ENCODE data around the gene GRID1. TPM values are rescaled to one million over a fixed set of nuclear protein-coding genes. Genes with fewer than 3 reads are reported as not detected.
A peak's percentile ranks its signal among the peaks of the same experiment; 100 is the strongest.

Gene GRID1
- total RNA-seq, 1 donor from 2014 or later = 16.5 TPM

DNA sequence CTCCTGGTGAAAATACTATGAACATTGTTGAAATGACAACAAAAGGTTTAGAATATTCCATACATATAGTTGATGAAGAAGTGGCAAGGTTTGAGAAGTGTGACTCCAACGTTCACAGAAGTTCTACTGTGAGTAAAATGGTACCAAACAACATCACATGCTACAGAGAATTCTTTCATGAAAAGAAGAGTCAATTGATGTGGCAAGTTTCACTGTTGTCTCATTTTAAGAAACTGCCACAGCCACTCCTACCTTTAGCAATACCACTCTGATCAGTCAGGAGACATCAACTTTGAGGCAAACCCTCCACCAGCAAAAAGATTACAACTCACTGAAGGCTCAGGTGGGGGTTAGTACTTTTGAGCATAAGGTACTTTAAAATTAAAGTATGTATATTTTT is 693.3 kb downstream of the GRID1 start:
- DNase-seq = no peak

DNA sequence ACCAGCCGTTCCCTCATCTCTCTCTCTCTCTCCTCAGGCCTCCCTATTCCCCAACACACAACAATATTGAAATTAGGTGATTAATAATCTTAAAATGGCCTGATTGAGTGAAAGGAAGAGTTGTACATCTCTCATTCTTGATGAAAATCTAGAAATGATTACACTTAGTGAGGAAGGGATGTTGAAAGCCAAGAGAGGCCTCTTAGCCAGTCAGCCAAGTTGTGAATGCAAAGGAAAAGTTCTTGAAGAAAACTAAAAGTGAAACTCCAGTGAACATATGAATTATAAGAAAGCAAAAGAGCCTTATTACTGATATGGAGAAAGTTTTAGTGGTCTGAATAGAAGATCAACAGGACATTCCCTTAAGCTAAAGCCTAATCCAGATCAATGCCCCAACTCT is 695.1 kb downstream of the GRID1 start:
- DNase-seq = no peak

DNA sequence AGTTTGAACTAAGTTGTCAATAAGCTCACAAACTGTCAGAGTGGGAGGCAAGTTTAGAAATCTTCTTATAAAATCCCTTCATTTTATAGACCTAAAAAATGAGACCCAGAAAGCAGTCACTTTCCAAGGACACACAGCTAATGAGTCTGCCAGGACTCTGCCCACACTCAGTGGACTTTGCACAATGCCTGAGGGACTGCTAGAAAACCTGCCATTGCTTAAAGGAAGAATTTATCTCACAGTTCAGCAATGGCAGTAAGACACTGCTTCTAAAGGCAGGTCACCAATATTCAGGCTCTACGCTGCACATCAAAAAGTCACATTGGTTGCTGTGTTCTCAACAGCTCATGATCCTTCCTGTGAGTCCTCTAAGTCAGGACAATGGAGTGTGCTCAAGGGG is 698.1 kb downstream of the GRID1 start:
- no peak for DNase-seq

GRCh38 chr10:85667638-85668233 is 698.9 kb downstream of the GRID1 start:
- DNase-seq = no peak

GRCh38 chr10:85666987-85667386 is 699.6 kb downstream of the GRID1 start:
- no peak for DNase-seq

DNA sequence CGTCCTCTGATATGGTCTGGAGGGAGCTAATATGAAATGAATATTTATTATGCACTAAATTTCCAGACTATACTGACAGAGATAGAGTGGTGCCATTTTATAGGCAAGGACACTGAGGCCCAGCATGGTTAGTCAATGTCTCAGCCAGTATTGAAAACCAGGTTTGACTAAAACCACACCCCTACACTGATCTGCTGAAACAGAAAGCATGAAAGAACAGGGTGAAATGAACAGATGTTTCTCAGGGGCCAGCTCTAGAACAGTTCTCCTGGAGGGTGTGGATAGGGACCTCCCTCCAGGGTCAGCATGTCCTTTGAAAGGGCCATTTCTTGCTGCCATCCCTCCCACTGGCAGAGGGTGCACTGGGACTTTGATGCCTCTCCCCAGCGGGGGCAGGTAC is 700.5 kb downstream of the GRID1 start:
- DNase-seq = no peak

DNA sequence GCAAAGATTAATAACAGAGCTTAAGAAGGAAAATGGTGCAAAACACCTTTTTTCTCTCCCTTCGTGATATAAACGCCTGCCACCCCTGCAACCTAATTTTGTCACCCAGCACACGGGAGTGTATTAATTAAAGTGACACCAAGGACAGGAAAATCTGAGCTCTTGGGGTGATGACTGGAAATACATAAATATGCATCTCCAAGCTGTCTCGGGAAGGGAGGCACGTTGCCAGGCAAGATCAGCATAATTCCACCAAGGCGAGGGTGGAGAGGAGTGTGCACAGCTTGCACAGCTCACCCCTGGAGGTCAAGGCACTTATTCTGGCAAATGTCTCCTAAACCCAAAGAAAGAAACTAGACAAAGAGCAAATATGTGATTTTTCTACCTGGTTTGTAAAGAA is 700.9 kb downstream of the GRID1 start:
- DNase-seq = no peak

GRCh38 chr10:85665078-85665477 is 701.5 kb downstream of the GRID1 start:
- no peak for DNase-seq

- no peak for DNase-seq
Measured at GRCh38 chr10:85661123-85661522, 705.5 kb downstream of the GRID1 start.

- no peak for DNase-seq
Measured at GRCh38 chr10:85659331-85659730, 707.3 kb downstream of the GRID1 start.

DNA sequence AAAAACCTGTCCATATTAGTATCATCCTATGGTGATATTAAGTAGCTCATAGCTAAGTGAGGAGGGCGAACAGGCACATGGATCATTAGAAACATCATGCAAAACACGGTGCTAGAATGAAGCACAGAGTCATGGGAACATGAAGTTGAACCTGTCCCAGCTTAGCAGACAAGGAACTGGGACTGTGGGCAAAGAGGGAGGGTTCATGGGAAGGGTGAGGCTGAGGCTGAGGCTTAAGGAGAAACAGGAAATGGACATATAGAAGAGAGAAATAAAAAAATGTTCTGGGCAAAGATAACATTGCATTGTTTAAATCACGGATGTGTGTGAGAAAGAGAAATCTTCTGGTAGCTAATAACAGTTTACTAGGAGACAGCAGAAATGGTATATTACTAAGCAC is 708.1 kb downstream of the GRID1 start:
- no peak for DNase-seq

DNA sequence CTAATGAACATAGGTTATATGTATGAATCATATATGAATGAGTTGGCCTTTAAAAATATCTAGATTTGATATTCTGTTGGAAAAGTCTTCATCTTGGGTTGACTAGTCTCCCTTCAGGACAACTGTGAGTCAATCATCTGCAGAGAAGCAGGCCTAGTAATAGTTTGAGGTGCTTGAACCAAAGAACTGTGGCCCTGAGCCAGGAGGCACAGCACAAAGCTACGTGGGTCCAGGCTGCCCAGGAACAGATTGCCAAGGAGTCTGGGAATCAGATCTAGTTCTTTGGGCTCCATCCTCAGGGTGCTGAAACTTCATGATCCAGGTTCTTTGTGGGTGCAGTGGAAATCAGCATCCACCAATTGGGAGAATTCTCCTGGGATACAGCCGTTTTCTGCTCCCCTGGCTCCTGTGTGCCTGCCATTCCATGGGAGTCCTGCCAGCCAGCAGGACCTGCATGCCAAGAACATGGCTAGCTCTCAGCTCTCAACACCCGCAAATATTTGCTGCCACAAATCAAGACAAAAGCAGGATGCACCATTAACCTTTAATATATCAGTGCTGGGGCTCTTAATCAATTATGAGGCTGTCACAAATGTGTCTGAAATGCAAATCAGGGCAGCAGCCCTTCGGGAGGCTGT is 709.0 kb downstream of the GRID1 start:
- no peak for DNase-seq

GRCh38 chr10:85655411-85655810 is 711.2 kb downstream of the GRID1 start:
- no peak for DNase-seq

DNA sequence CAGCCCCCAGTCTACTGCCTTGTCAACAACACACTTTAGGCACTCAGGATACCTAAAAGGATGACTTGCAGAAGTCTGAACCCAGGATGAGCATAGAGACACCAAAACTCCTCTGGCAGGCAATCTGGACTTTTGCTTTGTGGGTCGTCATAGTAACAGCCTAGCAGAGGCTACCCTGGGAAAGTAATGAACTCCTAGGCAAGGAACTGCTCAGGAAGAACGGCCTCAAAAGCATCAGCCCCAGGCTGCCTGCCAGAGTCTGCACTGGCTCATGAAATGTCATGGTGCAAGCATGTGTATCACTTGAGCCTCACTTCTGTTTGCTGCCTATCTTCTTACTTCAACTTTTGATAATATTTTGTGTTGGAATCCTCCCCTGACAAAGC is 715.1 kb downstream of the GRID1 start:
- DNase-seq = no peak

- no peak for DNase-seq
Measured at GRCh38 chr10:85650791-85651496, 715.7 kb downstream of the GRID1 start.

- DNase-seq = no peak
Measured at GRCh38 chr10:85649461-85649860, 717.1 kb downstream of the GRID1 start.

GRCh38 chr10:85648279-85648754 is 718.3 kb downstream of the GRID1 start:
- peak; percentile 46 for DNase-seq

DNA sequence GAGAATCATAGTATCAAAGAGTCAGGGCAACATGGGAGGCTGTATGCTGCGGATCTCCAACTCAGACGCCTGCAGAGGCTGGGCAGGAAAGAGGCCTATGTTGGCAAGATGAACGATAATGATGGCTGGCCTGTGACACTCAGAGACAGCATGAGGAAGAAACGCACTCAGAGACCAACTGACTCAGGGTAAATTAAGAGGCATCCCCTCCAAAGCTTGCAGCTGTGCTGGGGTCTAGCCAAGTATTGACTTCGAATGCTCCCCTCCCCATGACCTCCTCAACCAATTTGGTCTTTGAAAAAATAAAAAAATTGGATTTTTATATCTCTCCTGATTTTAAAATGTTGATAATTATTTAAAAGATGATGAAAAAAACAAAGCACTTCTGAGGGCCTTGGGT is 718.9 kb downstream of the GRID1 start:
- no peak for DNase-seq

GRCh38 chr10:85645926-85646711 is 720.5 kb downstream of the GRID1 start:
- no peak for DNase-seq

DNA sequence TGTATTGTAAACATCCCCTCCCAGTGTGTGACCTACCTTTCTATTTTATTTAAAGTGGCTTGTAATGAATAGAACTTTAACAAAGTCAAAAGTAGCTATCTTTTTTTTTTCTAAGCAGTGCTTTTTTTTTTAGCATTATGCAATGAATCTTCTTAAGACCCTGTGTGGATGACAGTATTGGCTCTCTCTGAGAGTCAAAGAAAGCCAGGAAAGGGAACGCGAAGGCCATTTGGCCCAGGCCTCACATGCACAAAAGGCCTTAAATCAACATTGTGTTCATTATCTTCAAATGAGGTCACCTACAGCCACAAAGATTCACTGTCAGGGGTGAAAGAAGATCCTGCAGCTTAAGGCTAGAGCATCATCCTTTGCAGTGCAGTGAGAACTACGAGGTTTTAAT is 721.5 kb downstream of the GRID1 start:
- no peak for DNase-seq

DNA sequence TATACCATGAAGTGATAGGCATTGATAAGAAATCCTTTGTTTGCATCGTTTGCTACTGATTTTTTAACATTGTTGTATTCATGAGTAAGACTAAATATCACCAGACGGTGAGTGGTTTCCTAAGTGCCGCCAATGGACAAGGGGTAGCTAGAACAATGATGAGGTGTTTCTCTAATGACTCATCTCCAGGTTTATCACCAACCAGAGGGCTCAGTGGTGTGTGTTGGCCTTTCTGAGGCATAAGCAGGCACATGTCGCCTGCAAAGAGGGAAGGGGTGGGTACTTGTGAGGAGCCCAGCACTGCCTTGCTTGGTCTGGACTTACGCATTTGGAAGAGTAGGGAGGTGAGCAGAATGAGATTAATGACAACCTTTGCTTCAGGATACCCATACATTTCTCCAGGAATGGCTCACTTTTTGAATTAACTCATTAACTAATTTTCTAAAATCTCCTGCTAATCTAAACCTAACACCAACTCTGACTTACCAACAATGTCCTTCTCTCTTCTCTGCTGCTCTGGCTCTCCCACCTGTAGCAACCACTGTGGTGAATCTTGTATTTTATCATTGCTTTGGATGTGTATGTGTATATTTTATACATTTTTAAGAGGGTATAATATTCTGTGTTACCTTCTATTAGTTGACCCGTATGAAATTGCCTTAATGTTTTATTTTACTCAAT is 722.6 kb downstream of the GRID1 start:
- DNase-seq = no peak

DNA sequence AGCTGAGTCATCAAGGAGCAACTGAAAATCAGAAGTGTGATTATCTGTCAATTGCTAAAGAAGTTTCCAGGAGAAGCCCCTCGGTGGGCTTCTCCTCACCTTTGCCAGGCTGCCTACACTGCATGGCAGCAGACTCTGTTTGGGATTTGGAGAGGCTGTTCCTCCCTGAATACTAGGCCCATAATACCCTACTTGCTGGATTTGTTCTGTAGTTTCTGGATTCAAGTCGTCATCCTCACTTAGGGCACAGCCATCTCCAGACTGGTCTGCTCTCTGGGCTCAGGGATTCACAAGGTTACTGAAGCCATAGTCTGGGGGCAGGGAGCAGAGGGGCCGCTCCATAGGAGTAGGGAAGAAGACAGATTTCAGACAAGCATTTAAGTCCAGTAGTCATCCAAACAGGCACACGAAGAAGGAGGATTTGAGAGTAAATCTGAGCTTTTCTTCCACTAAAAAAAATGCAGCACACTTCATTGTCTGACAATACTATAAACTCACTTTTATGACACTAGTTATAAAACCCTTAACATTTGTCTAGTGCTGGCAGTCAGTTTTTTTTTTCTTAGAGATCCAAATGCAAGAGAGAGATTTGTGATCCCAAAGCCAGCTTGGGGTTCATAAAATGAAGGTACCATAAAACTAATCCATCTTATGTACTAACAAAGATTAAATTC is 723.3 kb downstream of the GRID1 start:
- no peak for DNase-seq
